Hypothalamus (tissue), 51 donors: ENCODE results near the gene ZNF804B.

ENCODE experiments used
- DNase-seq, 51 donors: peaks; one replicate each; lab custom pipeline; 2025; lab: John Stamatoyannopoulos, UW

ZNF804B gene

GRCh38 chr7:88964418-88964817, 204.9 kb downstream of the ZNF804B start:
- DNase-seq: no peak

- DNase-seq: no peak
Measured at GRCh38 chr7:88965371-88965770, 205.9 kb downstream of the ZNF804B start.

- no peak for DNase-seq
Measured at GRCh38 chr7:88967432-88967831, 207.9 kb downstream of the ZNF804B start.

- DNase-seq: no peak
Measured at GRCh38 chr7:88969167-88969566, 209.7 kb downstream of the ZNF804B start.

- no peak for DNase-seq
Measured at GRCh38 chr7:88985295-88985694, 225.8 kb downstream of the ZNF804B start.

- no peak for DNase-seq
Measured at GRCh38 chr7:89001306-89001705, 241.8 kb downstream of the ZNF804B start.

GRCh38 chr7:89002981-89003956, 243.8 kb downstream of the ZNF804B start:
- no peak for DNase-seq

GRCh38 chr7:89012016-89012415, 252.5 kb downstream of the ZNF804B start:
- no peak for DNase-seq

- no peak for DNase-seq
Measured at GRCh38 chr7:89017695-89018094, 258.2 kb downstream of the ZNF804B start.

GRCh38 chr7:89021741-89022140, 262.2 kb downstream of the ZNF804B start:
- no peak for DNase-seq

- DNase-seq: no peak
Measured at GRCh38 chr7:89023206-89023605, 263.7 kb downstream of the ZNF804B start.

- DNase-seq: no peak
Measured at GRCh38 chr7:89023877-89024276, 264.4 kb downstream of the ZNF804B start.

- no peak for DNase-seq
Measured at GRCh38 chr7:89027781-89028180, 268.3 kb downstream of the ZNF804B start.

- DNase-seq: no peak
Measured at GRCh38 chr7:89028319-89028718, 268.8 kb downstream of the ZNF804B start.

GRCh38 chr7:89029864-89030263, 270.4 kb downstream of the ZNF804B start:
- no peak for DNase-seq

- DNase-seq: no peak
Measured at GRCh38 chr7:89041240-89041639, 281.7 kb downstream of the ZNF804B start.

GRCh38 chr7:89042940-89043339, 283.4 kb downstream of the ZNF804B start:
- no peak for DNase-seq

- no peak for DNase-seq
Measured at GRCh38 chr7:89049043-89049442, 289.5 kb downstream of the ZNF804B start.

GRCh38 chr7:89053130-89053529, 293.6 kb downstream of the ZNF804B start:
- no peak for DNase-seq

GRCh38 chr7:89054361-89054760, 294.9 kb downstream of the ZNF804B start:
- DNase-seq: no peak

- no peak for DNase-seq
Measured at GRCh38 chr7:89060234-89060633, 300.7 kb downstream of the ZNF804B start.

GRCh38 chr7:89064831-89065230, 305.3 kb downstream of the ZNF804B start:
- no peak for DNase-seq
